ENCODE measurements around the gene UBAP2L. TPM values are rescaled to one million over a fixed set of nuclear protein-coding genes. Genes with fewer than 3 reads are reported as not detected.

The UBAP2L gene
- total and polyA plus RNA-seq, 2 experiments from 2014 or later, result 98.5 to 157 TPM

DNA sequence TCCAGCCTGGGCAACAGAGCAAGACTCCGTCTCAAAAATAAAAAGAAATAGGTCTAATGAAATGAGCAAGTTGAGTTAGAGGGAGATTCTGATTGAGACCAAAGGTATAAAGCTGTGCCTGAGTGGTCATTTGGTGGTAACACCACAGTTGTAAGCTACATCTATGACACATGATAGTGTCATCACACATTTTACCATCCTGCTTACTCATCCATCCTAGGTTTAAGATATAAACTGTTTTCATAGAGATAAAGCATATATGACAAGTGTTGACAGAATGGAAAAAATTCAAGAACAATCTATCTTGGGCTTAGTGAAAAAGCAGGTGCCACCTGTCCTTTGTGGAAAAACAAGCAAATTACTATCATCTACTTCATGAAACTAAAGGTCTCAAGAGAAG is 7.5 kb upstream of the UBAP2L start (continued):
- TF ChIP-seq, protein P1, sequence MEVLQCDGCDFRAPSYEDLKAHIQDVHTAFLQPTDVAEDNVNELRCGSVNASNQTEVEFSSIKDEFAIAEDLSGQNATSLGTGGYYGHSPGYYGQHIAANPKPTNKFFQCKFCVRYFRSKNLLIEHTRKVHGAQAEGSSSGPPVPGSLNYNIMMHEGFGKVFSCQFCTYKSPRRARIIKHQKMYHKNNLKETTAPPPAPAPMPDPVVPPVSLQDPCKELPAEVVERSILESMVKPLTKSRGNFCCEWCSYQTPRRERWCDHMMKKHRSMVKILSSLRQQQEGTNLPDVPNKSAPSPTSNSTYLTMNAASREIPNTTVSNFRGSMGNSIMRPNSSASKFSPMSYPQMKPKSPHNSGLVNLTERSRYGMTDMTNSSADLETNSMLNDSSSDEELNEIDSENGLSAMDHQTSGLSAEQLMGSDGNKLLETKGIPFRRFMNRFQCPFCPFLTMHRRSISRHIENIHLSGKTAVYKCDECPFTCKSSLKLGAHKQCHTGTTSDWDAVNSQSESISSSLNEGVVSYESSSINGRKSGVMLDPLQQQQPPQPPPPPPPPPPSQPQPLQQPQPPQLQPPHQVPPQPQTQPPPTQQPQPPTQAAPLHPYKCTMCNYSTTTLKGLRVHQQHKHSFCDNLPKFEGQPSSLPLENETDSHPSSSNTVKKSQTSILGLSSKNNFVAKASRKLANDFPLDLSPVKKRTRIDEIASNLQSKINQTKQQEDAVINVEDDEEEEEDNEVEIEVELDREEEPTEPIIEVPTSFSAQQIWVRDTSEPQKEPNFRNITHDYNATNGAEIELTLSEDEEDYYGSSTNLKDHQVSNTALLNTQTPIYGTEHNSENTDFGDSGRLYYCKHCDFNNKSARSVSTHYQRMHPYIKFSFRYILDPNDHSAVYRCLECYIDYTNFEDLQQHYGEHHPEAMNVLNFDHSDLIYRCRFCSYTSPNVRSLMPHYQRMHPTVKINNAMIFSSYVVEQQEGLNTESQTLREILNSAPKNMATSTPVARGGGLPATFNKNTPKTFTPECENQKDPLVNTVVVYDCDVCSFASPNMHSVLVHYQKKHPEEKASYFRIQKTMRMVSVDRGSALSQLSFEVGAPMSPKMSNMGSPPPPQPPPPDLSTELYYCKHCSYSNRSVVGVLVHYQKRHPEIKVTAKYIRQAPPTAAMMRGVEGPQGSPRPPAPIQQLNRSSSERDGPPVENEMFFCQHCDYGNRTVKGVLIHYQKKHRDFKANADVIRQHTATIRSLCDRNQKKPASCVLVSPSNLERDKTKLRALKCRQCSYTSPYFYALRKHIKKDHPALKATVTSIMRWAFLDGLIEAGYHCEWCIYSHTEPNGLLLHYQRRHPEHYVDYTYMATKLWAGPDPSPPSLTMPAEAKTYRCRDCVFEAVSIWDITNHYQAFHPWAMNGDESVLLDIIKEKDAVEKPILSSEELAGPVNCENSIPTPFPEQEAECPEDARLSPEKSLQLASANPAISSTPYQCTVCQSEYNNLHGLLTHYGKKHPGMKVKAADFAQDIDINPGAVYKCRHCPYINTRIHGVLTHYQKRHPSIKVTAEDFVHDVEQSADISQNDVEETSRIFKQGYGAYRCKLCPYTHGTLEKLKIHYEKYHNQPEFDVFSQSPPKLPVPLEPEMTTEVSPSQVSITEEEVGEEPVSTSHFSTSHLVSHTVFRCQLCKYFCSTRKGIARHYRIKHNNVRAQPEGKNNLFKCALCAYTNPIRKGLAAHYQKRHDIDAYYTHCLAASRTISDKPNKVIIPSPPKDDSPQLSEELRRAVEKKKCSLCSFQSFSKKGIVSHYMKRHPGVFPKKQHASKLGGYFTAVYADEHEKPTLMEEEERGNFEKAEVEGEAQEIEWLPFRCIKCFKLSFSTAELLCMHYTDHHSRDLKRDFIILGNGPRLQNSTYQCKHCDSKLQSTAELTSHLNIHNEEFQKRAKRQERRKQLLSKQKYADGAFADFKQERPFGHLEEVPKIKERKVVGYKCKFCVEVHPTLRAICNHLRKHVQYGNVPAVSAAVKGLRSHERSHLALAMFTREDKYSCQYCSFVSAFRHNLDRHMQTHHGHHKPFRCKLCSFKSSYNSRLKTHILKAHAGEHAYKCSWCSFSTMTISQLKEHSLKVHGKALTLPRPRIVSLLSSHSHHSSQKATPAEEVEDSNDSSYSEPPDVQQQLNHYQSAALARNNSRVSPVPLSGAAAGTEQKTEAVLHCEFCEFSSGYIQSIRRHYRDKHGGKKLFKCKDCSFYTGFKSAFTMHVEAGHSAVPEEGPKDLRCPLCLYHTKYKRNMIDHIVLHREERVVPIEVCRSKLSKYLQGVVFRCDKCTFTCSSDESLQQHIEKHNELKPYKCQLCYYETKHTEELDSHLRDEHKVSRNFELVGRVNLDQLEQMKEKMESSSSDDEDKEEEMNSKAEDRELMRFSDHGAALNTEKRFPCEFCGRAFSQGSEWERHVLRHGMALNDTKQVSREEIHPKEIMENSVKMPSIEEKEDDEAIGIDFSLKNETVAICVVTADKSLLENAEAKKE (CRISPR knock-in tag; IDR thresholded peaks at IDR 0.05), result no peak
- TF ChIP-seq, protein P2, sequence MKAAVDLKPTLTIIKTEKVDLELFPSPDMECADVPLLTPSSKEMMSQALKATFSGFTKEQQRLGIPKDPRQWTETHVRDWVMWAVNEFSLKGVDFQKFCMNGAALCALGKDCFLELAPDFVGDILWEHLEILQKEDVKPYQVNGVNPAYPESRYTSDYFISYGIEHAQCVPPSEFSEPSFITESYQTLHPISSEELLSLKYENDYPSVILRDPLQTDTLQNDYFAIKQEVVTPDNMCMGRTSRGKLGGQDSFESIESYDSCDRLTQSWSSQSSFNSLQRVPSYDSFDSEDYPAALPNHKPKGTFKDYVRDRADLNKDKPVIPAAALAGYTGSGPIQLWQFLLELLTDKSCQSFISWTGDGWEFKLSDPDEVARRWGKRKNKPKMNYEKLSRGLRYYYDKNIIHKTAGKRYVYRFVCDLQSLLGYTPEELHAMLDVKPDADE (IDR thresholded peaks at IDR 0.05), result no peak

DNA sequence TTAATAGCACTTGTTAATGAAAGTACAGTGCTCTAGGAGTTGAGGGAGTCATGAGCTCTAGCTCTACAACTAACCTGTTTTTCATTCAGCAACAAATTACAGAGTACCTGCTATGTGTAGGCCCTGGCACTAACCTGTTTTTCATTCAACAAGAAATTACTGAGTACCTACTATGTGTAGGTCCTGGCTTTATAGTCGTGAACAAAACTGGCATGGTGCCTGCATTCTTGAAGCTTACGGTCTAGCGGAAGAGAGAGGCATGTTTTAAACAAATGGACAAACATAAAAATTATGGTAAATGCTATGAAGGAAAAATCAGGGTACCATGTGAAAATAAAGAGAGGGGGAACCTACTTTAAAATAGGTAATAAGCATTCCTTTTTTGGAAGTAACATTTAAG is 2.2 kb upstream of the UBAP2L start:
- ATAC-seq, result no peak
- no peaks in the 10 kb centered on the region for H3K27me3 ChIP-seq (ENCODE audit: insufficient read depth)
- peaks cover 71% of the 10 kb centered on the region for H3K36me3 Mint-ChIP-seq (ENCODE audit: low read depth)
- TF ChIP-seq, protein P3, sequence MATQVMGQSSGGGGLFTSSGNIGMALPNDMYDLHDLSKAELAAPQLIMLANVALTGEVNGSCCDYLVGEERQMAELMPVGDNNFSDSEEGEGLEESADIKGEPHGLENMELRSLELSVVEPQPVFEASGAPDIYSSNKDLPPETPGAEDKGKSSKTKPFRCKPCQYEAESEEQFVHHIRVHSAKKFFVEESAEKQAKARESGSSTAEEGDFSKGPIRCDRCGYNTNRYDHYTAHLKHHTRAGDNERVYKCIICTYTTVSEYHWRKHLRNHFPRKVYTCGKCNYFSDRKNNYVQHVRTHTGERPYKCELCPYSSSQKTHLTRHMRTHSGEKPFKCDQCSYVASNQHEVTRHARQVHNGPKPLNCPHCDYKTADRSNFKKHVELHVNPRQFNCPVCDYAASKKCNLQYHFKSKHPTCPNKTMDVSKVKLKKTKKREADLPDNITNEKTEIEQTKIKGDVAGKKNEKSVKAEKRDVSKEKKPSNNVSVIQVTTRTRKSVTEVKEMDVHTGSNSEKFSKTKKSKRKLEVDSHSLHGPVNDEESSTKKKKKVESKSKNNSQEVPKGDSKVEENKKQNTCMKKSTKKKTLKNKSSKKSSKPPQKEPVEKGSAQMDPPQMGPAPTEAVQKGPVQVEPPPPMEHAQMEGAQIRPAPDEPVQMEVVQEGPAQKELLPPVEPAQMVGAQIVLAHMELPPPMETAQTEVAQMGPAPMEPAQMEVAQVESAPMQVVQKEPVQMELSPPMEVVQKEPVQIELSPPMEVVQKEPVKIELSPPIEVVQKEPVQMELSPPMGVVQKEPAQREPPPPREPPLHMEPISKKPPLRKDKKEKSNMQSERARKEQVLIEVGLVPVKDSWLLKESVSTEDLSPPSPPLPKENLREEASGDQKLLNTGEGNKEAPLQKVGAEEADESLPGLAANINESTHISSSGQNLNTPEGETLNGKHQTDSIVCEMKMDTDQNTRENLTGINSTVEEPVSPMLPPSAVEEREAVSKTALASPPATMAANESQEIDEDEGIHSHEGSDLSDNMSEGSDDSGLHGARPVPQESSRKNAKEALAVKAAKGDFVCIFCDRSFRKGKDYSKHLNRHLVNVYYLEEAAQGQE (IDR thresholded peaks at IDR 0.05; ENCODE audit: unreplicated experiment), result no peak
- TF ChIP-seq POLR2AphosphoS5 (IDR thresholded peaks at IDR 0.05; ENCODE audit: low read depth) (no peak), STAT1 (IDR thresholded peaks at IDR 0.05; ENCODE audit: unreplicated experiment) (no peak), JUNB (IDR thresholded peaks at IDR 0.05; ENCODE audit: unreplicated experiment) (no peak), CREB1 (CRISPR knock-in tag; IDR thresholded peaks at IDR 0.05; ENCODE audit: low read depth) (no peak), EZH2phosphoT487 (IDR thresholded peaks at IDR 0.05; ENCODE audit: unreplicated experiment) (no peak), NANOG (IDR thresholded peaks at IDR 0.05; ENCODE audit: borderline replicate concordance) (no peak), ZNF114 (CRISPR knock-in tag; IDR thresholded peaks at IDR 0.05) (no peak)
- TF ChIP-seq, protein P4, sequence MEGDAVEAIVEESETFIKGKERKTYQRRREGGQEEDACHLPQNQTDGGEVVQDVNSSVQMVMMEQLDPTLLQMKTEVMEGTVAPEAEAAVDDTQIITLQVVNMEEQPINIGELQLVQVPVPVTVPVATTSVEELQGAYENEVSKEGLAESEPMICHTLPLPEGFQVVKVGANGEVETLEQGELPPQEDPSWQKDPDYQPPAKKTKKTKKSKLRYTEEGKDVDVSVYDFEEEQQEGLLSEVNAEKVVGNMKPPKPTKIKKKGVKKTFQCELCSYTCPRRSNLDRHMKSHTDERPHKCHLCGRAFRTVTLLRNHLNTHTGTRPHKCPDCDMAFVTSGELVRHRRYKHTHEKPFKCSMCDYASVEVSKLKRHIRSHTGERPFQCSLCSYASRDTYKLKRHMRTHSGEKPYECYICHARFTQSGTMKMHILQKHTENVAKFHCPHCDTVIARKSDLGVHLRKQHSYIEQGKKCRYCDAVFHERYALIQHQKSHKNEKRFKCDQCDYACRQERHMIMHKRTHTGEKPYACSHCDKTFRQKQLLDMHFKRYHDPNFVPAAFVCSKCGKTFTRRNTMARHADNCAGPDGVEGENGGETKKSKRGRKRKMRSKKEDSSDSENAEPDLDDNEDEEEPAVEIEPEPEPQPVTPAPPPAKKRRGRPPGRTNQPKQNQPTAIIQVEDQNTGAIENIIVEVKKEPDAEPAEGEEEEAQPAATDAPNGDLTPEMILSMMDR (conservative IDR thresholded peaks at IDR 0.05; ENCODE audit: low read depth in 2 of 2), result no peak
- TF ChIP-seq, protein P2 (IDR thresholded peaks at IDR 0.05), result no peak

More for the DNA sequence above, 2.2 kb upstream of the UBAP2L start:
- Histone ChIP-seq H3K4me3 (peak overlapping the region; percentile 75), H3K9me2 (ENCODE audit: insufficient read depth) (no peaks in the 10 kb centered on the region), H2AFZ (no peak overlapping the region), H3K4me1 (ENCODE audit: insufficient read depth) (peaks cover 32% of the 10 kb centered on the region), H3K4me2 (peak overlapping the region; percentile 94), H3K79me2 (replicated peaks; ENCODE audit: insufficient read depth) (peaks cover 83% of the 10 kb centered on the region), H3K36me3 (ENCODE audit: insufficient read depth) (peaks cover 30% of the 10 kb centered on the region), H3F3A (replicated peaks; ENCODE audit: low read depth) (peaks cover 15% of the 10 kb centered on the region; the same call in 1 of the 2 replicates), H4K20me1 (replicated peaks; ENCODE audit: insufficient read depth) (peaks cover 7% of the 10 kb centered on the region), H3K27ac (ENCODE audit: low read depth) (peak overlapping the region; percentile 21; the same call in 1 of the 2 replicates)
- Mint-ChIP-seq H3K4me3 (peak overlapping the region; percentile 99), H3K4me1 (peaks cover 23% of the 10 kb centered on the region), H3K27me3 (ENCODE audit: insufficient read depth, low read depth, poor library complexity) (peaks cover 16% of the 10 kb centered on the region), H3K9me3 (peaks cover 4% of the 10 kb centered on the region; the same call in 1 of the 3 replicates), H3K27ac (peak overlapping the region; percentile 76)
- no peak for DNase-seq (ENCODE audit: low spot score)

All from GM23338 (cell line).